NT2/D1 (cell line): ENCODE measurements around the gene CEACAM16.

ENCODE experiments used
- SUZ12 ChIP-seq: IDR thresholded peaks from 2 replicates; pipeline ENCODE4 v1.6.1; 2011; ENCODE audit not compliant: insufficient read length, insufficient read depth; ENCODE audit errors: extremely low read depth
- ZNF274 ChIP-seq: IDR thresholded peaks from 2 replicates; pipeline ENCODE4 v1.6.1; 2011; ENCODE audit warnings: mild to moderate bottlenecking, low read depth, low read length

GRCh38 chr19:44712864-44713515 lies 14.0 kb downstream of the CEACAM16 start:
- TF ChIP-seq ZNF274 = no peak
- TF ChIP-seq SUZ12 = no peak
